HepG2 (cell line): Measurements from ENCODE around the gene NUP153. TPM values are rescaled to one million over a fixed set of nuclear protein-coding genes. Genes with fewer than 3 reads are reported as not detected.

Experiments used
- CC2D1A ChIP-seq: sonication (generic); formaldehyde crosslinking; IDR thresholded peaks from 2 replicates; pipeline ENCODE4 v1.8.1; 2023; ENCODE audit warnings: mild to moderate bottlenecking, missing genetic modification reagents
- PRDM15 ChIP-seq: sonication (generic); formaldehyde crosslinking; IDR thresholded peaks from 2 replicates; pipeline ENCODE4 v1.4.0; 2020; ENCODE audit warnings: missing genetic modification reagents
- USF2 ChIP-seq, 2 experiments: sonication (generic) in 1 of 2; formaldehyde crosslinking in 1 of 2; IDR thresholded peaks; 2 replicates each; pipeline versions ENCODE4 v1.5.1 to v1.6.1; 2011 to 2020; ENCODE audit warnings: borderline replicate concordance in 1 of 2, low read depth in 1 of 2, low read length in 1 of 2, mild to moderate bottlenecking in 1 of 2, missing genetic modification reagents in 1 of 2, moderate library complexity in 1 of 2
- ZMYM3 ChIP-seq: sonication (generic); formaldehyde crosslinking; IDR thresholded peaks from 2 replicates; pipeline ENCODE4 v1.5.1; 2020; ENCODE audit warnings: mild to moderate bottlenecking, missing genetic modification reagents
- ZNF318 ChIP-seq: sonication (generic); formaldehyde crosslinking; IDR thresholded peaks from 2 replicates; pipeline ENCODE4 v1.4.0; 2020; ENCODE audit warnings: mild to moderate bottlenecking, missing genetic modification reagents
- ZNF609 ChIP-seq: sonication (generic); formaldehyde crosslinking; IDR thresholded peaks from 2 replicates; pipeline ENCODE4 v1.4.0; 2020; ENCODE audit warnings: mild to moderate bottlenecking, missing genetic modification reagents, borderline replicate concordance
- ZSCAN30 ChIP-seq: sonication (generic); formaldehyde crosslinking; IDR thresholded peaks from 2 replicates; pipeline ENCODE4 v1.5.0; 2020; ENCODE audit warnings: mild to moderate bottlenecking, missing genetic modification reagents
- polyA plus RNA-seq, 8 experiments: library from polyadenylated mRNA; depleted of rRNA in 3 of 8; stranded (reverse) in 7 of 8; unstranded in 1 of 8; fragments of >200 nt; fragmentation: Illumina TruSeq in 4 of 8; extraction: Trizol in 4 of 8; gene quantifications; 2 replicates each; pipeline versions ENCODE4 v1.2.1 to v1.2.3, GENCODE V29; 2011 to 2016; ENCODE audit warnings: low read depth in 4 of 8, missing spikeins in 1 of 8, mixed read lengths in 1 of 8; ENCODE audit not compliant: insufficient read depth in 1 of 8
- total RNA-seq, 5 experiments: library from RNA; depleted of rRNA; stranded (reverse); fragments of >200 nt; fragmentation: Illumina TruSeq; extraction: Trizol; gene quantifications; 2 replicates each; pipeline ENCODE4 v1.2.3, GENCODE V29; 2016; ENCODE audit warnings: low read depth in 1 of 5

Gene NUP153
- total and polyA plus RNA-seq, 2 of the 13 experiments (the other 11 are each of a cell fraction or from before 2014, with no cell fraction given), result 29.8 to 55.2 TPM

- TF ChIP-seq ZNF318 (no peak), ZNF609 (peak; percentile 55; the same call in 1 of the 2 replicates), ZMYM3 (CRISPR knock-in tag) (peak; percentile 78; the same call in 1 of the 2 replicates), USF2 (IDR thresholded peaks at IDR 0.05; ENCODE audit: low read depth, low read length) (no peak), USF2 (CRISPR knock-in tag; IDR thresholded peaks at IDR 0.05; ENCODE audit: borderline replicate concordance) (no peak), CC2D1A (CRISPR knock-in tag) (no peak), ZSCAN30 (CRISPR knock-in tag) (no peak; the same call in 1 of the 2 replicates), PRDM15 (CRISPR knock-in tag) (no peak)
These were observed 106.7 kb downstream of the NUP153 start, which contains the start of gene FAM8A1 (continued) for GRCh38 chr6:17599877-17600526.
